TTC549 (cell line): ENCODE data around the gene MUSTN1.

Experiments
- FAIRE-seq: peaks from 2 replicates; lab custom pipeline; 2012; peaks lifted over from hg19 to GRCh38; lab: Jason Lieb, UNC

The MUSTN1 gene

DNA sequence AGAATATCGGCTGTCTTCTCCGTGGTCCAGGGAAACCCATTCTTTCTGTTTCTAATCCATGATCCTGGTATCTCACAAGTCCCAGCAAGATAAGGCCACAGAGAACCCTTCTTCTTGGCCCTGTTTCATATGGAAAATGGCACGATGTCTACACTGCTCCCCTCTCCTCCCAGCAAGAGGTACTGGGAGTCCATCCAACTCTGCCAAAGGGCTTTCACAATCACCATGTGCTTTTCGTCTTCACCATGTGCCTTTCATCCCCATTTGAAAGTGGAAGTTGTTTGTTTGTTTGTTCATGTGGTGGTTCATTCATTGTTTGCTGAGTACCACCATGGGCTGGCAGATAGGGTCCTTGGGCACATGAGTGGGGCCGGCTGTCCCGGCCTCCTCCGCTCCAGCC, 34.7 kb downstream of the MUSTN1 start:
- no peak for FAIRE-seq

DNA sequence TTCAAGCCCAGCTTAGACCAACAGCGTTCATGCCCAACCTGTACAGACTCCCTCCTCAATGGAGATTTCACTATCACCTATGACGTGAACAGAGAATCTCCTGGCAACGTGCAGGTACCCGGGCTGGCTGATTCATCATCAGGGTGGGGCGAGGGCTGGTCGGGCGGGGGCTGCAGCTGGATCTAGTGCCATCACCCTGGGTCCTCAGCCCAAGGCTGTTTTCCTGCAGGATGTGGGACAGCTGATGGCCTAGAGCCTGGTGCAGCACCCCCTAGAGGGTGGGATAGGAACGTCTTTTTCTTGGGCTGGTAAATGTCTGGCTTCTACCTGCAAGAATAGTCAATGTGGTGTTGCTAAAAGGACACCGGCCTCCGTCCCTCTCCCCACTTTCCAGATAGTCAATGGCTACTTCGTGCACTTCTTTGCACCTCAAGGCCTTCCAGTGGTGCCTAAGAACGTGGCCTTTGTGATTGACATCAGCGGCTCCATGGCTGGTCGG, 35.8 kb downstream of the MUSTN1 start:
- no peak for FAIRE-seq

DNA sequence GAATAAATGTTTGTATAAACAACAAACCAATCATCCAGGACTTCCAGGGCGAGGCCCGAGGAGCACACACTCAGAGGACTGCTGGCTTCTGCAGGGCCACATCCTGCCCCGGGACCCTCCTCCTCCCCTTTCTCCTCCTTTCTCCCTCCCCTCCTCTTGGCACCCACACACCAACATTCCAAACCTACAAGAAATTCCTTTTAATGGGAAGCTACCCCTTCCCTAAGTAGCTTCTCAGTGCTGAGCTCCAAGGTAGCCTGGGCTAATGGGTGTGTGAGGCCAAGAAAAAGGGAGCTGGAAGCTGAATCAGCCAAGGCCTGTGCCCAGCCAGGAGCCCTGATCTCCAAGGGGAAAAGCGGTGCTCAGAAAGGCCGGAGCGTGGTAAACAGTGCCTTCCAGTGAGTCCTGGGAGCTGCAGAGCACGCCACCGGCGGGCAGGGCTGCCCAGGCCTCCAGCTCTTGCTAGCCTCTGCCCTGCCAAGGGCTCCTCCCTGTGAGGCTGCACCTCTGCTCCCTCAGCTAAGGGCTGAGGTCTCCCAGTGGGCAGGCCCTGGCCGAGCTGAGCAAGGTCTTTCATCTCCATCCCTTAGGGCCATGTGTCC, 36.3 kb downstream of the MUSTN1 start:
- no peak for FAIRE-seq

DNA sequence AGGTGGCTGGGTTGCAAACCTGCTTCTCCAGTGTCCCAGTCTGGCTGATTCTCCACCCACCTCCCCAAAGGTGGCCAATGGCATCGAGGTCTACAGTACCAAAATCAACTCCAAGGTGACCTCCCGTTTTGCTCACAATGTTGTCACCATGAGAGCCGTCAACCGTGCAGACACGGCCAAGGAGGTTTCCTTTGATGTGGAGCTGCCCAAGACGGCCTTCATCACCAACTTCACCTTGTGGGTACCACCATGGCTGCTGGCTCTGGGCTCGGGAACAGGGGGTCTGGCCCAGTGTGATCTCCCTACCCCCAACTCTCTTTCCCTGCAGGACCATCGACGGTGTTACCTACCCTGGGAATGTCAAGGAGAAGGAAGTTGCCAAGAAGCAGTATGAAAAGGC, 38.4 kb downstream of the MUSTN1 start:
- FAIRE-seq, result no peak

DNA sequence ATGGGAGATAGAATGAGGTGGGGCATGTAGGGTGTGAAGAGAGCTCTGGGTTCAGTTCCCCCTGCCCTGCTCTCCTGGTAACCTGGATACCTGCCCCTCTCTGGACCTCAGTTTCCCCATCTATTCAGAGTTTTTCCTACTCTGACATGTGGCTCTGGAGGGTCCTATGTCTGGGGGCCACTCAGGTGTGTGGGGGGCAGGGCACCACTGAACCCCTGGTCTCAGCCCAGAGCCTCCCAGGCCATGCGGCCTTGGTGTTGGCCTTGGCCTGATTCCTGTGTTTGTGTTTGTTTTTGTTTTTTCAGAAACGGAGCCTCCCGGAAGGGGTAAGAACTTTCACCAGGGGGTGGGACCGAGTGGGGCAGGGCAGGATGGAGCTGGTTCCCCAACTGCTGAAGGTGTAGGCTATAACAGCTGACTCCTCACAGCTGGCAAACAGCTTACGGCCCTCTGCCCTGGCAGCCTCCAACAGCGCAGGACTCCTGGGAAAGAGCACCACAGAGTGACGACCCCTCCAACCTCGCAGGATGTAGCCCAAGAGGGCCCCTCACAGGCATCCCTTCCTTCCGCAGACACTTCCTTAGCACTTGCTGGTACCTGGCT, 39.4 kb downstream of the MUSTN1 start:
- no peak for FAIRE-seq

DNA sequence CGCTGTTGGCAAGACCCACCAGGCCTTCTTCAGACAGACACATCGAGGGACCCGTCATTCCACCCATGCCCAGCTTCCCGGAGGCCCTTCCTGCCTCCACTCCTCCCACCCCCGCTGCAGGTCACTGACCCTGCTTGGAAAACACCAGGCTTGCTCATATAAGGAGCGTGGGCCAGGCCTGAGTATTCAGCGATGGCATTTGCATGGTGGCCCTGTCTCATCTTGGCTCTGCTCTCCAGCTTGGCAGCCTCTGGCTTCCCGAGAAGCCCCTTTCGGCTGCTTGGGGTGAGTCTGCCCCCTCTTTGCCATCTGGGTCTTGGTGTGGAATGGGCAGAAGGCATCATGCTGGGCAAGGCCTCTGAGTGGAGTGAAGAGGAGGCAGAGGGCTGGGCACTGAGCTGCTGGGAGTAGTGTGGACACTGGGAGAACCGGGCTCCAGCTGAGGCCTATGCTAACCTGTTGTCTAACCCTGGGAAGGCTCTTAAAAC, 40.2 kb downstream of the MUSTN1 start, which contains the start of gene ITIH3:
TSS of gene ITIH3 (plus strand) at position 185 of the 488 bp plus-strand sequence. CDS start at position 193, 8 bp downstream.
- FAIRE-seq, result no peak

DNA sequence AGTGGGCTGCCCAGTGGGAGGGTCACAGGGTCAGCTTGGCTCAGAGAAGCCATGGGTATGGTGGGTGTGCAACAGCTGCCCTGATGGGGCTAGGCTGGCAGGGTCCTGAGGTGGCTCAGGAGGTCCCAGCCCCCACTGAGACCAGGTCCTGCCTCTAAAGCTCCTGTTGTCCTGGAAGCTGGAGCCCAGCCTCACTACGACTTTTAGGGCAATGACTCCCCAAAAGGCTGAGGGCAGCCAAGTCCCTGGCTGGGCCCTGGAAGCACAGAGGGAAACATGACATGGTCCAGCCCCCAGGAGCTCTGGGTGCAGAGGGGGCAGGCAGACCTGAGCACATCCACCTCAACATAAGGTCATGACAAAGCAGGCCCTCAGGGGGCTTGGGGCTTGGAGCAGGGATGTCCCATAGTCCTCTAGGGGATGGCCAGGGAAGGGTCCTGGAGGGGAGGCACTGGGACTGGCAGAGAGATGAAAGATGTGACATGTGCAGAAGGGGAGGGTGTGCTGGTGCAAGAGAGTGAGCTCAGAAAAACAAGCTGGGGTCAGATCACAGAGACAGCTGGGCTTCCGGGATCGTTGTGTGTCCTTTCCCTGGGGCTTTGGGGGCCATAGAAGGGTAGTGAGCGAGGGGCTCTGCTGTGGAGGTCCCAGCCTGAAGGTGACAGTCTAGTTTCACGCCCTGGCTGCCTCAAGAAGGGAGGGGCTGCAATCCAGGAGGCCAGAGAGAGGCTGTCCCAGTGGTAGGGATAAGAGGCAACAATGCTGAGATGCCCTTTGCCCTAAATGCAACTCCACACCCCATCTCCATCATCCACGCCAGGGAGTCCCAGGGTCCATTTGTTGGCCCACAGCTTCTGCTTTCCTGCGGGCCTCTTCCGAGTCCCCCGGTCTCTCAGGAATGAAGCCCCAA, 40.9 kb downstream of the MUSTN1 start:
- no peak for FAIRE-seq

DNA sequence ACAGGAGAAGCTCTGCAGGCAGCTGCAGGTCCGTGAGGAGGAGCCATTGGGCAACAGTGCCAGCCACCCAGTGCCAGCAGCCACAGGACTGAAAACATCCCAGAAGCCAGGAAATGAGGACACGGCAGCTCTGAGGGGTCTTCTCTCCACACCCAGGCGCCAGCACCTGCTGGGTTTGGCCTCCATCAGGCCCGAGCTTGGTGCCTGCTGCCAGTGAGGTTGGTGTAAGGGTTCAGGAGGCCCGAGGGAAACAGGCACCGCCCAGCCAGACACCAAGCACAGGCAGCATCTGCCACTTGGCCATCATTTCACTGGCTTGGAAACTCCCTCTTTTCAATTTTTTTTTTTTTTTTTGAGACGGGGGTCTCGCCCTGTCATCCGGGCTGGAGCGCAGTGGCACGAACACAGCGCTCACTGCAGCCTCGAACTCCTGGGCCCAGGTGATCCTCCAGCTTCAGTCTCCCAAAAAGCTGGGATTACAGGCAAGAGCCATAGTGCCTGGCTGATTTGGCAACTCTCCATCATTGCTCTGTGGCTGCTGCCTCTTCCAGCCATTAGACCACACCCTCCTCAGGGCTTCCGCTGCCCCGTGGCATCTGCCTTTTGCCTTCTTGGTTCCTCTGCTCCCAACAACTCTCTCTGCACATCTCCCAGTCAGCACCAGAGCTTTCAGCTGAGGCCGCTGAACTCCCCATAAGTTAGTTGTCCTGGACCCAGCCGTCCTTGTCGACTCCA, 41.7 kb downstream of the MUSTN1 start:
- FAIRE-seq, result no peak

DNA sequence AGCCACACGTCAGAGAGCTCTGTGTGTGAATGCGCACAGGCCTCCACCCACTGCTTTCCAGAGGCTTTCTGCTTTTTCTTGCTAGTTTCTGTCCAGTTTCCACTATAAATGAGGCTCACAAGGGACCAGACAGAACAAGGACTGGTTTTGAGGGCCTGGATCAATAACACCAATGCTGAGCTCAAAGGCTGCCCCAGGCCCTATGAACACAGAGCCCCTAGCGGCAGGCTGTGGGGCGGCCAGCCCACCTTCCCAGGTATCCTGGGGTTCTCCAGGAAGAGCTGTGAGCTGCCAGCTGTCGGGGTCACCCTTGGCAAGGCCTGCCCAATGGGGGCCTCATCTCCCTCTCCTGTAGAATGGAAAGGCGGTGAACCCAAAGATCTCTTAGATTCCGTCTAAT, 42.4 kb downstream of the MUSTN1 start:
- FAIRE-seq, result no peak

DNA sequence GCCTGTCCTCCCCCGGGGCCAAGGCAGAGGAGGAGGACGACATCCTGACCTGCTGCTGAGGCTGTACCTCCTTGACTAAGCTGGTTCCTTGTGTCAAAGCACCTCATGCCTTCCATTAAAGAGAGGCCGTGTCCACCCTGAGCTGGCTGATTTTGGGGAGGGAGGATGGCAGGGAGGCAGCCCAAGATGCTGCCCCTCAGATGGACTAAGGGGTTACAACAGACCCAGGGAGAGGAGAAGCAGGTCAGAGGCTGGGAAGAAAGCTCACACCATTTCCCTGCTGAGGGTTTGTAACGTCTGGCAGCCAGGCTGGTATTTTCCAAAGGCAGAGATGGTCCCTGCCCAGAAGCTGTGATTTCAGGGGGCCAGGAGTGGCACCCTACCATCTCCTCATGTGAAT, 42.9 kb downstream of the MUSTN1 start:
- FAIRE-seq, result no peak

DNA sequence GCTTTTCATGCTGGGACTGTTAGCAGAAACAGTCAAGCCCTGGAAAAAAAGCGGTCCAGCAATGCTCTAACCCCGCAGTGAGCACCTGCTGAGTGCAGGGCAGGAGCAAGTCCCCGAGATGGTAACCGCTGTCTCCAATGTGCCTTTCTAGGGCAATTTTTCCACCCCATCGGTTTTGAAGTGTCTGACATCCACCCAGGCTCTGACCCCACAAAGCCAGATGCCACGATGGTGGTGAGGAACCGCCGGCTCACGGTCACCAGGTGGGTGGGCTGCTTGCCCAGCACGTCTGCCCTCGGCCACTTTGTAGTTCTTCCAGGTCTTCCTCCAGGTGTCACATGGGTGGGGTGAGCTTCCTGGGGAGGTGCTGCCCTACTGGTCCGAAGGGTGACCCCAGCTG, 43.5 kb downstream of the MUSTN1 start:
- no peak for FAIRE-seq

DNA sequence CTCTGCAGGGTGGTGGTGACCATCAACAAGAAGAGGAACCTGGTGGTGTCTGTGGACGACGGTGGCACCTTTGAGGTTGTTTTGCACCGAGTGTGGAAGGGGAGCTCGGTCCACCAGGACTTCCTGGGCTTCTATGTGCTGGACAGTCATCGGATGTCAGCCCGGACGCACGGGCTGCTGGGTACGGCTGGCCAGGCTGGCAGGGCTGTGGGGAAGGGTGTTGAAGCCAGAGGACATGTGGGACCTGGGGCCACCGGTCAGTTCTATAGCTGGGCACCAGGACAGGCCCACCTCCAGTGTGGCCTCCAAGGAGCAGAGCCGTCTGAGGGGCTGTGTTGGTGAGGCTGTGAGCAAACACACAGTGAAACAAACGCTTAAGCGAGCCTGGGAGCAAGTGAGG, 44.1 kb downstream of the MUSTN1 start:
- no peak for FAIRE-seq

DNA sequence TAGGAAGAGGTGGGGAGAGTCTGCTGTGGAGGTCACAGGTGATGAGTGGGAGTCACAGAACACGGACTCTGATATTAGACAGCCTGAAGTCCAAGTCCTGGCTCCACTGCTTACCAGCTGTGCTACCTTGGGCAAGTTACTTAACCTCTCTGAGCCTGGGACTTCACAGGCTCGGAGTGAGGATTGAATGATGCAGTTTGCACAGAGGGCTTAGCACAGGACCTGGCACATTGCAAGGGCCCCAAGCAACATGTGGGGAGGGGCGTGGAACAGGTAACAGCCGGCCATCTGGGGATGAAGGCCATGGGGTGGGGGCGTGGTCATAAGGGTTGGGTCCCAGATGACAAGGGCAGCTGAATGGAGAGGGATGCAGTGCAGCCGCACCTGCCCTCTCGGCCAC, 44.5 kb downstream of the MUSTN1 start:
- FAIRE-seq, result no peak

DNA sequence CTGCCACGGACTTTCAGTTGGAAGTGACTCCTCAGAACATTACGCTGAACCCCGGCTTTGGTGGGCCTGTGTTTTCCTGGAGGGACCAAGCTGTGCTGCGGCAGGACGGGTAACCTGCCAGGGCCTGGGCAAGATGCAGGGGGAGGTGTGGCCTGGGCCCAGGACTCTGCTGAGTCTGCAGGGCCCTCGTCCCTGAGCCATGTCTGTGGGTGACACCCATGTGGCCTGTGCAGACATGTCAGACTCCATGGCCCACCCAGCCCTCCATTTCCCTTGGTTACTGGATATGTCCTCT, 45.1 kb downstream of the MUSTN1 start:
- no peak for FAIRE-seq

DNA sequence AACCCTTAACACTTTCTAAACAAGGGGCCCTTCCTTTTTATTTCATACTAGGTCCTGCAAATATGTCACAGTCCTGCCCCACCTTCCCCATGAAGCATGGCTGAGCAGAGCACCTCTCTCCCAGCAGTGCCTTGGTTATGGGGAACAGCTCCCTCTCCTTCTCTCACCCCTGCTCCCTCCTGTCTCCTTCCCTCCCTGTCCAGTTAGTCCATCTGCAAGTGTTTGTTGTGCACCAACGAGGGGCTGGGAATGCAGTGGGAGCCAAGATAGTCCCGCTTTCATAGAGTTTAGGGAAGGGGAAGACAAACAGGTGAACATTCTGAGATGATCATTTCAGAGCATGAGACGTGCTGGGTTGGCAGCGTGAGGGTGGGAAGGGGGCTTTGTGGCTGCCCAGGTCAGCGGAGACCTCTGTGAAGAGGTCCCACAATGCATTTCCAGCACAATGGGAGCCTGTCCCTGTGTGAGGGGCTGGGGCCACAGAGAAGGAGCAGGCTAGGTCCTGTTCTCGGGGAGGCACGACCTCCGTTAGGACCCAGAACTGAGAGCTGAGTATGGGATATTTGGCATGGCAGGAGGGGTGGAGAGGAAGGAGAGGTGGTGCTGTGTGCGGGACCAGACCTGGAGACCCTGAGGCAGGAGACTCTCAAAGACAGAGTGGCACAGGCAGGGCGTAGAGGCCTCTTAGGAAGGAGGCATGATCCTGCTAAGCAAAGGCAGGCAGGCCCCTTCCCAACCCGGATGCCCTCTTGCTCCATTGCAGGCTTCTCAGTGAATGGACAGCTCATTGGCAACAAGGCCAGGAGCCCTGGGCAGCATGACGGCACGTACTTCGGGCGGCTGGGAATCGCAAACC, 45.7 kb downstream of the MUSTN1 start:
- no peak for FAIRE-seq

DNA sequence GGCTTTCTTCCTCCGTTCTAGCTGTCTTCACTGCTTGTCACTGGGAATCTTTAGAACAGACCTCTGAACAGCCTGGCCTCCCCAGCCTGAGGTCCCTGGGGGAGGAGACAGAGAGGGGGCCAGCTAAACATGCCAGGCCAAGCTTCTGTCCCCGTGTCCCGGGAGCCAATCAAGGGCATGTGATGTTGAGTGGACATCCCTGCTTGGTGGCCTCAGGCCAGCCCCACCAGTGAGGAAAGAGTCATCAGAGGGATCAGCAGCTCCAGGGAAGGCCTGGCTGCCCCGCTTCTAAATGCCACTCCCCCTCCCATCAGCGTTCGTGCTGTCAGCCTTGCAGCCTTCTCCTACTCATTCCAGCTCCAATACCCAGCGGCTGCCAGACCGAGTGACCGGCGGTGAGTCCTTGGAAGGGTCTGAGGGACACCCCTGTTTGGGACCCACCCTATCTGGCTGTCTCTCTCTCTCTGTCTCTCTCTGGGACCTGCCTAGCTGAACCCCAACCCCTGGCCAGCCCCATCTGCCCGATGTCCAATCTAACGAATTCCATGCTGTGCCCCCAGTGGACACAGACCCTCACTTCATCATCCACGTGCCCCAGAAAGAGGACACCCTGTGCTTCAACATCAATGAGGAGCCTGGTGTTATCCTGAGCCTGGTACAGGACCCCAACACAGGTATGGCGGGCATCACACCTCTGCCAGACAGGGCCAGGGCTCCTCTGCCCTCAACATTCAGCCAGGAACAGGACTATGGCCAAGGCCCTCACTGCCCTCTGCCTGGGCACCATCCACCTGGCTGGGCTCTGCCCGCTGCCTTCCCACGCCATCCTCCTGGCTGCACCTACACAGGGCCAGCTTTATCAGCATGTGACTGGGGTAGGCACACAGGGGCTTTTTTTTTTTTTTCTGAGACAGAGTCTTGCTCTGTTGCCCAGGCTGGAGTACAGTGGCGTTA, 46.9 kb downstream of the MUSTN1 start:
- FAIRE-seq, result no peak

DNA sequence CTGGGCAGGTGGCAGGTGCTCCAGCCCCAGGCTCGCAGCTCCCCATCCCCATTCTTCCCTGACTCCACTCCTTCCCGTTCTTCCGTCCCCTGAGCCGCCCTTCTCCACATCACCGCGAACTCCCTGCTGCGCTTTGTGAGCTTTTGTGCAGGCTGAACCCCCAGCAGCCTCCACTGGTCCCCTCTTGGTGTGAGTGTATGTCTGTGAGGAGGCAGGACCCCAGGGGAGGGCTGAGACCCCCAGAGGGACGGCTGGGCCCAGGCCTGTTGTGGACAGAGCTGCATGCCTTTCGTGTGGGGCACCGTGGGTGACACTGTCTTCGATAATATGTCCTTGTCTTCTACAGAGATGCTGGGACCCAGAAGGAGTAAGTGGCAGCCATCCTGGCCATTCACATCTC, 47.6 kb downstream of the MUSTN1 start:
- FAIRE-seq, result no peak

DNA sequence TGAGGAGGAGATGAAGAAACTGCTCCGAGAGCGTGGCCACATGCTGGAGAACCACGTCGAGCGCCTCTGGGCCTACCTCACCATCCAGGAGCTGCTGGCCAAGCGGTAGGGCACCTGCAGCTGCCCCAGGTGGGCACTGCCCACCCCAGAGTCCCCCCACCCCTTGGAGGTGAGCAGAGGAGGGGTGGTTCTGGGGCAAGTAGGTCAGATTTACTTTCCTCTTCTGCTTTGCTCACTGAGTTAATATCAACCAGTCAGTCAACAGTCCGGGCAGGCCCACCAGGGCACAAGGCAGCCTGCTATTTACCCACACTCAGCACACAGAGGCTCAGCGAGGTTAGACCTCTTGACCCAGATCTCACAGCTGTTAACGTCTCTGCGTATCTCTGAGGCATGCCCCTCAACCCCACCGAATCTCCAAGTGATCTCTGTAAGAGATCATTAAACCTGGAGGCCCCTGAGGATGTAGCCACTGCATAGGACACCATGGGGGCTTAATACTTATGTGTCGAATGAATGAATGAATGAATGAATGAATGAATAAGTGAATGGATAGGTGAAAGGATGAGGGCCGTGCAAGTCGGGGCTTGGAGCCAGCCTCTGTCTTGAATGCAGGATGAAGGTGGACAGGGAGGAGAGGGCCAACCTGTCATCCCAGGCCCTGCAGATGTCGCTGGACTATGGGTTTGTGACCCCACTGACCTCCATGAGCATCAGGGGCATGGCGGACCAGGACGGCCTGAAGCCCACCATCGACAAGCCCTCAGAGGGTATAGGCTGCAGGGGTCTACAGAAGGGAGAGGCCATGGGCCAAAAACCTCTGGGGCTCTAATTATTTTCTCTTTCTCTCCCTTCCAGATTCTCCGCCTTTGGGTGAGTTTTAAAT, 48.2 kb downstream of the MUSTN1 start:
- FAIRE-seq, result no peak

DNA sequence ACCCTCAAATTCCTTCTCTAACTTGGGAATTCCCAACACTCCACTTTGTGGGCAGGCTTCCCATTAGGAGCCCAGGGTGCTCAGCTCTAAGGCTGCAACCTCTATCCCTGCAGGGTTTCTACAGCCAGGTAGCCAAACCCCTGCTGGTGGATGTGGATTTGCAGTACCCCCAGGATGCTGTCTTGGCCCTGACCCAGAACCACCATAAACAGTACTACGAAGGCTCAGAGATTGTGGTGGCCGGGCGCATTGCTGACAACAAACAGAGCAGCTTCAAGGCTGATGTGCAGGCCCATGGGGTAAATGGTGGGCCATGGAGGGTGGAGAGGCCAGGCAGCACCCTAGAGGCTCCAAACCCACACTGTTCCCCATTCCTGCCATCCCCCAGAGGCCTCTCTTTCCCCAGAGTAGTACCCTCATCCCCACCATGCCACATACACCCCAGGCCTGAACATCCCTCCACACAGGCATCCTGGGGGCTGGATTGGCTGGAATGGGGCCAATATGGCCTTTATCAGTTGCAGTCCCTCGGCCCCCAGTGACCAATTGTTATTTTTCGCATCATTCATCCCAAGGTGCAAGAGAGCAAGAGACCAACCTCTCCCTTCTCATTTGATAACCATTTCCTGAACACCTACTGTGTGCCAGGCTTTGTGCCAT, 49.8 kb downstream of the MUSTN1 start:
- FAIRE-seq, result no peak
